Neural cell (in vitro differentiated cells): ENCODE measurements around the gene SEPTIN5. TPM values are rescaled to one million over a fixed set of nuclear protein-coding genes. Genes with fewer than 3 reads are reported as not detected.

Source experiments
- H2AFZ ChIP-seq: fragments of 200-600, 300-800 bp; sonication (generic), shearing (Covaris generic); 2 replicates; pipeline ENCODE4 v1.6.0; 2014; ENCODE audit warnings: low read depth, mild to moderate bottlenecking, antibody characterized with exemption, low read length, moderate library complexity
- H3F3A ChIP-seq: fragments of 200-600 bp; shearing (Covaris generic); 2 replicates; pipeline ENCODE4 v1.6.1; 2016; ENCODE audit warnings: mild to moderate bottlenecking, moderate library complexity, mixed read lengths, antibody characterized with exemption, low read length; ENCODE audit not compliant: insufficient read depth, poor library complexity, severe bottlenecking
- H3K27ac ChIP-seq: fragments of 200-600, 300-800 bp; sonication (generic), shearing (Covaris generic); 2 replicates; pipeline ENCODE4 v1.5.1; 2014; ENCODE audit warnings: mild to moderate bottlenecking, low read length, moderate library complexity
- H3K27me3 ChIP-seq: fragments of 300-800, 200-600 bp; sonication (generic), shearing (Covaris generic); 2 replicates; pipeline ENCODE4 v1.6.0; 2014; ENCODE audit warnings: mild to moderate bottlenecking, low read depth, low read length, moderate library complexity; ENCODE audit not compliant: insufficient read depth
- H3K36me3 ChIP-seq: fragments of 300-800, 200-600 bp; sonication (generic), shearing (Covaris generic); 2 replicates; pipeline ENCODE4 v1.5.1; 2014; ENCODE audit warnings: mild to moderate bottlenecking, antibody characterized with exemption, low read length, moderate library complexity; ENCODE audit not compliant: insufficient read depth
- H3K4me2 ChIP-seq: fragments of 300-800, 200-600 bp; sonication (generic), shearing (Covaris generic); 2 replicates; pipeline ENCODE4 v1.6.0; 2014; ENCODE audit warnings: mild to moderate bottlenecking, low read length
- H3K4me3 ChIP-seq: fragments of 300-800, 200-600 bp; sonication (generic), shearing (Covaris generic); 2 replicates; pipeline ENCODE4 v1.5.1; 2014; ENCODE audit warnings: mild to moderate bottlenecking, low read length, moderate library complexity
- H3K79me2 ChIP-seq: fragments of 200-600 bp; shearing (Covaris generic); replicated peaks from 2 replicates; pipeline ENCODE4 v1.6.0; 2014; ENCODE audit warnings: mild to moderate bottlenecking, low read length, moderate library complexity; ENCODE audit not compliant: insufficient read depth
- H3K9ac ChIP-seq: fragments of 300-800, 200-600 bp; sonication (generic), shearing (Covaris generic); 2 replicates; pipeline ENCODE4 v1.6.1; 2016; ENCODE audit warnings: mild to moderate bottlenecking, low read length, mixed read lengths
- H3K9me2 ChIP-seq: fragments of 200-600 bp; shearing (Covaris generic); 2 replicates; pipeline ENCODE4 v1.6.1; 2016; ENCODE audit warnings: mild to moderate bottlenecking, low read length, mixed read lengths; ENCODE audit not compliant: insufficient read depth
- H3K9me3 ChIP-seq: fragments of 200-600, 300-800 bp; sonication (generic), shearing (Covaris generic); 2 replicates; pipeline ENCODE4 v1.6.1; 2016; ENCODE audit warnings: mild to moderate bottlenecking, mixed run types, low read length, moderate library complexity, mixed read lengths
- H4K20me1 ChIP-seq: fragments of 200-600 bp; shearing (Covaris generic); 2 replicates; pipeline ENCODE4 v1.6.1; 2016; ENCODE audit warnings: mild to moderate bottlenecking, mixed run types; ENCODE audit not compliant: insufficient read depth
- CTCF ChIP-seq: fragments of 450-650 bp; IDR thresholded peaks from 2 replicates; pipeline ENCODE4 v1.5.1; 2014; ENCODE audit warnings: antibody characterized with exemption, mild to moderate bottlenecking, moderate library complexity; ENCODE audit not compliant: poor library complexity, severe bottlenecking
- EP300 ChIP-seq: fragments of 450-650 bp; conservative IDR thresholded peaks from 2 replicates; pipeline ENCODE4 v1.6.1; 2014; ENCODE audit warnings: antibody characterized with exemption, mild to moderate bottlenecking, moderate library complexity; ENCODE audit not compliant: poor library complexity, severe bottlenecking
- EZH2 ChIP-seq: fragments of 200-600, 300-800 bp; shearing (Covaris generic), sonication (generic); IDR thresholded peaks from 2 replicates; pipeline ENCODE4 v1.6.1; 2014; ENCODE audit warnings: antibody characterized with exemption, low read length, borderline replicate concordance, mild to moderate bottlenecking; ENCODE audit not compliant: insufficient read depth, poor library complexity, severe bottlenecking
- MXI1 ChIP-seq: fragments of 450-650 bp; conservative IDR thresholded peaks from 2 replicates; pipeline ENCODE4 v1.6.1; 2014; ENCODE audit warnings: antibody characterized with exemption, mild to moderate bottlenecking; ENCODE audit not compliant: poor library complexity, severe bottlenecking
- POLR2AphosphoS5 ChIP-seq: IDR thresholded peaks from 2 replicates; pipeline ENCODE4 v1.6.1; 2012
- RAD21 ChIP-seq: fragments of 450-650 bp; conservative IDR thresholded peaks from 2 replicates; pipeline ENCODE4 v1.6.1; 2014; ENCODE audit warnings: antibody characterized with exemption, mild to moderate bottlenecking, moderate library complexity
- REST ChIP-seq: IDR thresholded peaks from 2 replicates; pipeline ENCODE4 v1.6.1; 2012; ENCODE audit warnings: borderline replicate concordance
- SMC3 ChIP-seq: fragments of 450-650 bp; conservative IDR thresholded peaks from 2 replicates; pipeline ENCODE4 v1.6.1; 2014; ENCODE audit warnings: antibody characterized with exemption, mild to moderate bottlenecking, moderate library complexity; ENCODE audit not compliant: poor library complexity
- TAF1 ChIP-seq: IDR thresholded peaks from 2 replicates; pipeline ENCODE4 v1.6.1; 2012; ENCODE audit warnings: low read depth
- polyA plus RNA-seq: library from polyadenylated mRNA; depleted of rRNA; stranded (reverse); fragments of >200 nt; gene quantifications from 2 replicates; pipeline ENCODE4 v1.2.3, GENCODE V29; 2014

Gene SEPTIN5
- polyA plus RNA-seq, 1 donor from 2014 or later = 166 TPM

- Histone ChIP-seq H3K9me2 (no peaks in the 10 kb centered on the region), H2AFZ (no peak overlapping the region), H3K9ac (no peak overlapping the region), H3K4me2 (no peak overlapping the region), H3K36me3 (no peaks in the 10 kb centered on the region), H4K20me1 (no peaks in the 10 kb centered on the region), H3K79me2 (no peaks in the 10 kb centered on the region), H3K9me3 (no peaks in the 10 kb centered on the region), H3F3A (no peaks in the 10 kb centered on the region), H3K4me3 (no peak overlapping the region), H3K27ac (no peak overlapping the region), H3K27me3 (peaks cover 16% of the 10 kb centered on the region)
- TF ChIP-seq SMC3 (no peak), RAD21 (no peak), EZH2 (no peak), MXI1 (no peak), POLR2AphosphoS5 (no peak), TAF1 (no peak), CTCF (no peak), REST (no peak), EP300 (no peak)
Measured at GRCh38 chr22:19748139-19748538, 33.8 kb downstream of the SEPTIN5 start.

- Histone ChIP-seq H3K79me2 (no peaks in the 10 kb centered on the region), H3K9me3 (no peaks in the 10 kb centered on the region), H3K9me2 (no peaks in the 10 kb centered on the region), H2AFZ (no peak overlapping the region), H3K9ac (no peak overlapping the region), H3K27me3 (peaks cover 26% of the 10 kb centered on the region), H3F3A (no peaks in the 10 kb centered on the region), H4K20me1 (no peaks in the 10 kb centered on the region), H3K4me3 (no peak overlapping the region), H3K27ac (no peak overlapping the region), H3K36me3 (no peaks in the 10 kb centered on the region), H3K4me2 (no peak overlapping the region)
- TF ChIP-seq MXI1 (no peak), RAD21 (no peak), REST (no peak), EZH2 (no peak), CTCF (no peak), POLR2AphosphoS5 (no peak), EP300 (no peak), SMC3 (no peak), TAF1 (no peak)
Measured at GRCh38 chr22:19748991-19749664, 34.8 kb downstream of the SEPTIN5 start.
